C4-2B (cell line): ENCODE measurements around the gene ISG20.

Experiments
- CTCF ChIP-seq: fragments of 450-650 bp; conservative IDR thresholded peaks from 2 replicates; pipeline ENCODE4 v1.5.1; 2017; ENCODE audit warnings: mild to moderate bottlenecking
- ZFX ChIP-seq: fragments of 450-650 bp; IDR thresholded peaks from 2 replicates; pipeline ENCODE4 v1.6.1; 2017

- TF ChIP-seq CTCF (no peak), ZFX (no peak)
Observed at GRCh38 chr15:88693191-88693590, 54.4 kb downstream of the ISG20 start.
